Breast epithelium (tissue), 4 donors: Measurements from ENCODE around the gene C1orf105. TPM values are rescaled to one million over a fixed set of nuclear protein-coding genes. Genes with fewer than 3 reads are reported as not detected.

ENCODE experiments used
- DNase-seq, 2 donors: peaks; one replicate each; pipeline ENCODE4 v3.0.0-alpha.2; 2019; ENCODE audit warnings: low spot score in 2 of 2
- H3K27ac ChIP-seq, 2 donors: fragments of 200-600 bp; sonication (generic) in 1 of 2; one replicate each; pipeline ENCODE4 v1.5.1; 2016 to 2019; ENCODE audit warnings: mild to moderate bottlenecking in 1 of 2
- H3K27me3 ChIP-seq, 2 donors: fragments of 200-600 bp; sonication (generic) in 1 of 2; one replicate each; pipeline versions ENCODE4 v1.5.1 to v1.6.0; 2017 to 2019; ENCODE audit warnings: control low read depth in 1 of 2, mild to moderate bottlenecking in 1 of 2
- H3K36me3 ChIP-seq: fragments of 200-600 bp; one replicate; pipeline ENCODE4 v1.5.1; 2019
- H3K4me1 ChIP-seq, 2 donors: fragments of 200-600 bp; sonication (generic); one replicate each; pipeline ENCODE4 v1.5.1; 2016 to 2019; ENCODE audit warnings: control low read depth in 1 of 2
- H3K4me3 ChIP-seq, 3 donors: fragments of 200-600 bp; sonication (generic); 1 replicate in 2 of 3; 2 replicates in 1 of 3; pipeline ENCODE4 v1.5.1; 2016 to 2019; ENCODE audit warnings: mild to moderate bottlenecking in 3 of 3, moderate library complexity in 2 of 3
- H3K9me3 ChIP-seq, 2 donors: fragments of 200-600 bp; sonication (generic) in 1 of 2; one replicate each; pipeline ENCODE4 v1.5.1; 2016 to 2019; ENCODE audit warnings: control low read depth in 1 of 2
- CTCF ChIP-seq, 3 donors: fragments of 450-650 bp; IDR thresholded peaks; one replicate each; pipeline ENCODE4 v1.5.1; 2016 to 2017; ENCODE audit warnings: antibody characterized with exemption in 3 of 3, mild to moderate bottlenecking in 3 of 3, moderate library complexity in 3 of 3
- POLR2A ChIP-seq: fragments of 450-650 bp; IDR thresholded peaks from one replicate; pipeline ENCODE4 v1.6.1; 2016; ENCODE audit warnings: antibody characterized with exemption, mild to moderate bottlenecking, moderate library complexity
- POLR2AphosphoS5 ChIP-seq, 3 donors: sonication (generic); formaldehyde crosslinking; IDR thresholded peaks; one replicate each; pipeline ENCODE4 v1.6.1; 2017; ENCODE audit warnings: antibody characterized with exemption in 3 of 3
- intact Hi-C: fragments of 100-400 bp; cut with DNase I; formaldehyde crosslinking; loops from one replicate; pipeline ENCODE4 v1.15.1; 2023; ENCODE audit warnings: low total_unique reads
- total RNA-seq, 3 donors: library from RNA; depleted of rRNA; stranded (reverse); fragments of >200 nt; gene quantifications; one replicate each; pipeline ENCODE4 v1.1.0, GENCODE V29; 2016

The C1orf105 gene
- total RNA-seq, 3 donors from 2014 or later, result not detected

DNA sequence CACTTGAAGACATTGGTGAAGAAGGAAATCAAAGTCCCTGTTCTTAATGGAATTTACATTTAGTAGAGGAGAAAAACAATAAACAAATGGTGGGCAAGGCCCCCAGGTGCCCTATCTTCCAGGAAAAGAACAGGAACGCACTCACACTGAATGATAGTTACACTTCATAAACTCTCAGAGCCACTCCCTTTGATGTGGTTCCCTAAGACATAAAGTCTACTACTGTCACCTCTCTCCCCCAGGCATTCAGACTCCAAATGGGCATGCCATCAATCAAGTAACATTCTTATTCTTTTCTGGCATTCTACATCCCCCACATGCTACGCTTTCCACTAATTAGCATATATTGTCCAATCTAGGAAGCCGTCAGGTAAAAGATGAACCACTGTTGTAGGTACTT lies 59.9 kb downstream of the C1orf105 start:
- no peak for TF ChIP-seq POLR2A
- no peak for TF ChIP-seq POLR2AphosphoS5 (IDR thresholded peaks at IDR 0.05)
- no peak for TF ChIP-seq CTCF (IDR thresholded peaks at IDR 0.05)
- H3K36me3 ChIP-seq, result no peaks in the 10 kb centered on the region
- no peak overlapping the region for H3K4me3 ChIP-seq
- no peaks in the 10 kb centered on the region for H3K9me3 ChIP-seq
- intact Hi-C loops, result no loop called here
- no peak for DNase-seq
- H3K27me3 ChIP-seq, result no peaks in the 10 kb centered on the region
- no peak overlapping the region for H3K27ac ChIP-seq
- H3K4me1 ChIP-seq, result no peaks in the 10 kb centered on the region

DNA sequence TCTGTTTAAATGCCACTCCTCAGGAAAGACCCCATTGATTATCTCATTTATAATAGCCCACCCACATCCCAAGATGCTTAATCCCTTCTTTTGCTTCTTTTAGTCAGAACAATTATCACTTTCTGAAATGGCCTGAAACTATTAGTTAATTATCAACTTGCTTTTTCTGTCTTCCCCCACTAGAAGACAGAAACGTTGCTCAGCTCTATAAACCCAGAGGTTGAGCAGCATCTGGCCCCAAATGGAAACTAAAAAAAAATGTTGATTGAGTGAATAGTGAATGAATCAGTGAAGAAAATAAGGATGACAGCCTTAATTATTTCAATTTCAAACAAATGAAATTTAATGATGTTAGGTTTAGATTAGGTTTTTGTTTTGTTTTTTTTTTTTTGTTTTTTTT lies 61.6 kb downstream of the C1orf105 start:
- intact Hi-C loops, result no loop called here
- H3K27ac ChIP-seq, result no peak overlapping the region
- no peak for DNase-seq
- TF ChIP-seq POLR2AphosphoS5 (IDR thresholded peaks at IDR 0.05), result no peak
- no peak for TF ChIP-seq CTCF (IDR thresholded peaks at IDR 0.05)
- no peak for TF ChIP-seq POLR2A
- no peaks in the 10 kb centered on the region for H3K4me1 ChIP-seq
- no peaks in the 10 kb centered on the region for H3K36me3 ChIP-seq
- no peaks in the 10 kb centered on the region for H3K9me3 ChIP-seq
- H3K27me3 ChIP-seq, result no peaks in the 10 kb centered on the region
- H3K4me3 ChIP-seq, result no peak overlapping the region

GRCh38 chr1:172483448-172483847 lies 63.0 kb downstream of the C1orf105 start:
- Histone ChIP-seq H3K9me3 (no peaks in the 10 kb centered on the region), H3K36me3 (no peaks in the 10 kb centered on the region), H3K4me1 (no peaks in the 10 kb centered on the region), H3K4me3 (no peak overlapping the region), H3K27me3 (no peaks in the 10 kb centered on the region), H3K27ac (no peak overlapping the region)
- intact Hi-C loops, result no loop called here
- TF ChIP-seq POLR2A, result no peak
- TF ChIP-seq POLR2AphosphoS5 (IDR thresholded peaks at IDR 0.05), result no peak
- TF ChIP-seq CTCF (IDR thresholded peaks at IDR 0.05), result no peak
- no peak for DNase-seq

DNA sequence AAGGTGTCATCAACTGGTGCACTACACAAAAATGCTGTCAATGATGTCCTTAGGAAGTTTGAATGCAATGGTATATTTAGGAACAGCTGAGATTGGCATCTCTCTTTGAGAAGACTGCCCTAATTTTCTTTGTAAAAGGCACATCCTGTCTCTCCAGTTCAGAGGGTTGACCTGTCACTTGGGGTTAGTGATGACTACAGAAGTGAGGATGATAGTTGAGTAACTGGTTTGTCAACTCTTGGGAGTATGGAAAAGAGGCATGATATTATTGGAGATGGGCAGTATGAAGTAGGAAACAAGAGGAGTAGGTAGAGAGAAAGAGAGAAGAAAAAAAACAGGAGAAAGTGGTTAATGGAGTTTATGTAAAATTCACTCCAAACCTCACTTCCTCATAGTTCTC lies 63.8 kb downstream of the C1orf105 start:
- Histone ChIP-seq H3K4me3 (no peak overlapping the region), H3K36me3 (no peaks in the 10 kb centered on the region), H3K9me3 (no peaks in the 10 kb centered on the region), H3K27ac (peak overlapping the region in 1 of 2 donors; percentile 2), H3K27me3 (no peaks in the 10 kb centered on the region), H3K4me1 (no peaks in the 10 kb centered on the region)
- no peak for TF ChIP-seq CTCF (IDR thresholded peaks at IDR 0.05)
- TF ChIP-seq POLR2A, result no peak
- TF ChIP-seq POLR2AphosphoS5 (IDR thresholded peaks at IDR 0.05), result no peak
- no peak for DNase-seq
- intact Hi-C loops, result no loop called here

GRCh38 chr1:172485626-172486025 lies 65.1 kb downstream of the C1orf105 start:
- Histone ChIP-seq H3K4me1 (no peaks in the 10 kb centered on the region), H3K27ac (no peak overlapping the region), H3K9me3 (no peaks in the 10 kb centered on the region), H3K4me3 (no peak overlapping the region), H3K27me3 (no peaks in the 10 kb centered on the region), H3K36me3 (no peaks in the 10 kb centered on the region)
- TF ChIP-seq POLR2AphosphoS5 (IDR thresholded peaks at IDR 0.05) (no peak), POLR2A (no peak), CTCF (IDR thresholded peaks at IDR 0.05) (no peak)
- intact Hi-C loops, result no loop called here
- no peak for DNase-seq
